Measurements from ENCODE around the gene DTL. TPM values are rescaled to one million over a fixed set of nuclear protein-coding genes. Genes with fewer than 3 reads are reported as not detected.

The DTL gene
- total RNA-seq, 1 experiment from 2014 or later: 26.7 TPM

- no TSS peak for BruUV-seq (replicated peaks)
- intact Hi-C loops (cut with micrococcal nuclease; ENCODE audit: unreplicated experiment) (no loop called here), in situ Hi-C loops (cut with HindIII; ENCODE audit: low pct_unique_long_range_greater_than_20kb, low sequenced_read_pairs) (no loop called here)
- H3K36me3 ChIP-seq (ENCODE audit: control insufficient read depth, insufficient read depth, low read length): no peaks in the 10 kb centered on the region
- no peaks in the 10 kb centered on the region for H3K27me3 ChIP-seq (ENCODE audit: control insufficient read depth, insufficient read depth, low read length)
- no peak overlapping the region for H3K4me3 ChIP-seq (ENCODE audit: low read depth in 2 of 2, low read length in 2 of 2)
- TF ChIP-seq SIN3A (IDR thresholded peaks at IDR 0.05; ENCODE audit: borderline replicate concordance, insufficient read depth, low read depth, low read length) (no peak), CTCF (IDR thresholded peaks at IDR 0.05) (no peak), POLR2AphosphoS5 (IDR thresholded peaks at IDR 0.05; ENCODE audit: low read depth, low read length) (no peak), TCF7L2 (IDR thresholded peaks at IDR 0.05; ENCODE audit: low read depth, low read length) (no peak)
- TF ChIP-seq, protein P1, sequence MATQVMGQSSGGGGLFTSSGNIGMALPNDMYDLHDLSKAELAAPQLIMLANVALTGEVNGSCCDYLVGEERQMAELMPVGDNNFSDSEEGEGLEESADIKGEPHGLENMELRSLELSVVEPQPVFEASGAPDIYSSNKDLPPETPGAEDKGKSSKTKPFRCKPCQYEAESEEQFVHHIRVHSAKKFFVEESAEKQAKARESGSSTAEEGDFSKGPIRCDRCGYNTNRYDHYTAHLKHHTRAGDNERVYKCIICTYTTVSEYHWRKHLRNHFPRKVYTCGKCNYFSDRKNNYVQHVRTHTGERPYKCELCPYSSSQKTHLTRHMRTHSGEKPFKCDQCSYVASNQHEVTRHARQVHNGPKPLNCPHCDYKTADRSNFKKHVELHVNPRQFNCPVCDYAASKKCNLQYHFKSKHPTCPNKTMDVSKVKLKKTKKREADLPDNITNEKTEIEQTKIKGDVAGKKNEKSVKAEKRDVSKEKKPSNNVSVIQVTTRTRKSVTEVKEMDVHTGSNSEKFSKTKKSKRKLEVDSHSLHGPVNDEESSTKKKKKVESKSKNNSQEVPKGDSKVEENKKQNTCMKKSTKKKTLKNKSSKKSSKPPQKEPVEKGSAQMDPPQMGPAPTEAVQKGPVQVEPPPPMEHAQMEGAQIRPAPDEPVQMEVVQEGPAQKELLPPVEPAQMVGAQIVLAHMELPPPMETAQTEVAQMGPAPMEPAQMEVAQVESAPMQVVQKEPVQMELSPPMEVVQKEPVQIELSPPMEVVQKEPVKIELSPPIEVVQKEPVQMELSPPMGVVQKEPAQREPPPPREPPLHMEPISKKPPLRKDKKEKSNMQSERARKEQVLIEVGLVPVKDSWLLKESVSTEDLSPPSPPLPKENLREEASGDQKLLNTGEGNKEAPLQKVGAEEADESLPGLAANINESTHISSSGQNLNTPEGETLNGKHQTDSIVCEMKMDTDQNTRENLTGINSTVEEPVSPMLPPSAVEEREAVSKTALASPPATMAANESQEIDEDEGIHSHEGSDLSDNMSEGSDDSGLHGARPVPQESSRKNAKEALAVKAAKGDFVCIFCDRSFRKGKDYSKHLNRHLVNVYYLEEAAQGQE (IDR thresholded peaks at IDR 0.05; ENCODE audit: insufficient read depth in 1 of 2, low read depth in 2 of 2, low read length in 1 of 2): no peak
- H3K9me3 ChIP-seq (ENCODE audit: control insufficient read depth, insufficient read depth, low read depth, low read length): no peaks in the 10 kb centered on the region
- DNase-seq (ENCODE audit: low read depth, low spot score) (no peak), ATAC-seq (no peak)
- H3K4me1 ChIP-seq (ENCODE audit: control insufficient read depth, insufficient read depth, low read length): no peaks in the 10 kb centered on the region
- CTCF ChIA-PET: no interaction called here
- H3K27ac ChIP-seq (ENCODE audit: low read length): no peak overlapping the region
- POLR2A ChIA-PET: no interaction called here
These were observed 117.3 kb downstream of the DTL start for GRCh38 chr1:212152869-212153268.

DNA sequence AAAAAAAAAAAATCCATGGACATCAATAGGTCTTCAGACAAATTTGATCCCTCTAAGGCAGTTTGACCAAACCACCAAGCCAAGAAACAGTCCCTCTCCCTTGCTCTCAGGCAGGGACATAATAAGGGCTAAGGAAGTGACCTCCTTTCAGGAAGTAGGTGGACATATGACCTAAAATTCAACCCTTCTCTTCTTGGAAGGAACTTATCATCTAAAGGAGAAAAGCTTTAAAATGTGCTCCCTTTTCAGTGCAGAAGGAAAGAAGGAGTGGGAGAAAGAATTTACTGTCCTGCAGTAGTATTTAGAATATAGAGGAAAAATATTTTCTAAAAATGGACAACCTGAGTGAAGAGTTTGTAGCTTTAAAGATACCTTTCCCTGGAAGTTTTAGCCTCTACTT lies 118.1 kb downstream of the DTL start:
- BruUV-seq (replicated peaks): no TSS peak
- POLR2A ChIA-PET: no interaction called here
- H3K27me3 ChIP-seq (ENCODE audit: control insufficient read depth, insufficient read depth, low read length): no peaks in the 10 kb centered on the region
- DNase-seq (ENCODE audit: low read depth, low spot score) (no peak), ATAC-seq (no peak)
- CTCF ChIA-PET: interaction anchor here (0.7 kb wide), 1 partner anchor 349 kb away, joined by 8 read pairs; no protein-coding TSS in a partner anchor
- no peak overlapping the region for H3K4me3 ChIP-seq (ENCODE audit: low read depth in 2 of 2, low read length in 2 of 2)
- H3K27ac ChIP-seq (ENCODE audit: low read length): no peak overlapping the region
- intact Hi-C loops (cut with micrococcal nuclease; ENCODE audit: unreplicated experiment): no loop called here
- H3K4me1 ChIP-seq (ENCODE audit: control insufficient read depth, insufficient read depth, low read length): no peaks in the 10 kb centered on the region
- in situ Hi-C loops (cut with HindIII; ENCODE audit: low pct_unique_long_range_greater_than_20kb, low sequenced_read_pairs): no loop called here
- H3K9me3 ChIP-seq (ENCODE audit: control insufficient read depth, insufficient read depth, low read depth, low read length): no peaks in the 10 kb centered on the region
- TF ChIP-seq TCF7L2 (IDR thresholded peaks at IDR 0.05; ENCODE audit: low read depth, low read length) (no peak), CTCF (IDR thresholded peaks at IDR 0.05) (no peak), SIN3A (IDR thresholded peaks at IDR 0.05; ENCODE audit: borderline replicate concordance, insufficient read depth, low read depth, low read length) (no peak), POLR2AphosphoS5 (IDR thresholded peaks at IDR 0.05; ENCODE audit: low read depth, low read length) (no peak)
- TF ChIP-seq, protein P1 (IDR thresholded peaks at IDR 0.05; ENCODE audit: insufficient read depth in 1 of 2, low read depth in 2 of 2, low read length in 1 of 2): no peak
- H3K36me3 ChIP-seq (ENCODE audit: control insufficient read depth, insufficient read depth, low read length): no peaks in the 10 kb centered on the region

Small RNAs within 50 kb of the gene (microRNA-seq; reads per million reads assigned to microRNA genes)
- not detected for gene MIR3122 (ENCODE audit: unreplicated experiment)

Other genes starting within 250 kb of the DTL start
- 85.4 TPM for gene LPGAT1, start 205.0 kb upstream of the DTL start, total RNA-seq (2021; ENCODE audit: unreplicated experiment)
- gene INTS7, start 191 bp upstream of the DTL start, total RNA-seq (2021; ENCODE audit: unreplicated experiment): 35.5 TPM
- gene PPP2R5A, start 249.7 kb downstream of the DTL start, total RNA-seq (2021; ENCODE audit: unreplicated experiment): 44.3 TPM